Activated CD4-positive, alpha-beta T cell treated with anti-CD3 and anti-CD28 coated beads for 1 hour (primary cell): ENCODE measurements around the gene KCNS3.

ENCODE experiments used
- DNase-seq: peaks from one replicate; pipeline ENCODE4 v3.0.0-alpha.2; 2020

The KCNS3 gene

DNA sequence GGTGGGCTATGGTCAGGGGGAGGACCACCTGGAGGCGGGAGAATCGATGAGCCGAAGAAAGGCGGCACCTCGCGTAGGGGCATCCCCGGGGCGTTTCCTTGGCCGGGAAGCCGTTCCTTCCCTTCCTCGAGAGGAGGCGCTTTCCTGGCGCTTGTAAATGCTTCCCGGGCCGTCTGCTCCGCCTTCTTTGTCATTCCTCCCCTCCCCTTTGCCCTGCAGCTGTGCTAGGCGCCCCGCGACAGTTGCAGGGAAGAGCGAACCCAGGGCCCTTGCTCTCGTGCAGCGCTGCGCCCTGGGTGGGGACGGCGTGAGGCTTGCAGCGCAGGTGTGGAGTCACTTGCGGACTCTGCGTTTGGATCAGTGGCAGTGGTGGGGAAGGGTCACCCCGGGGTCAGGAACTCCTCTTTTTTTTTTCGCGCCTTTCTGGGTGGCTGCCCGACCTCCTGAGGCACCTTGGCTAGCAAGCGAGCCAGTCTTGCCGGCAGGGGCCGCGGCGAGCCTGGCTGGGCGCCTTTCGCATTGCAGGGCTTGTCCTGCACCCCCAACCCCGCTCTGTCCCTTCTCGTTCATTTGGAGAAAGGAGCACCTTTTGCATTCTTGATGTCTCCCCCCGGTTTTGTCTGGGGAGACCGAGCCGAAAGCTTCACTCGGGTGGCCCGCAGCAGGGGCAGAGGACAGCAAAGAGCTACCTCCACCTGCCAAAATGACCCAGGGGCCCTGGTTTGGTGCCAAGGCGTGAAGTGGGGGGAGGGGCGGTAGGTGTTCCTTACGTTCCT lies 858 bp downstream of the KCNS3 start:
- DNase-seq, result no peak

DNA sequence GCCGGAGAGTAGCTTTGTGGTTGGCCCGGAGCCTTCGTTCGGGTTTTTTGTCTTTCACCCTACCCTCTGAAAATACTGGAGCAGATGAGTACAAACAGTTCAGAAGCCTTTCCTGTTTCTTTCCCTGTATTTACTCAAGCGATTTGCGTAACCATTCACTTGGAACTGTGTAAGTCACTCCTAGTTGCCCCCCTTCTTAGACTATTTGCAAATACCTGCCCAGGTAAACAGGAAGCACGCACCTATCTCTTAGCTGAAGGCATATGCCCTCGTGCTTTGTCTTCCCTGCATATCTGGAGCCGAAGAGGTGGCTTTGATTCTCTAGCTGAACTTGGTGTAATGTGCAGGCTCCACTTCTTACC lies 1.4 kb downstream of the KCNS3 start:
- no peak for DNase-seq

DNA sequence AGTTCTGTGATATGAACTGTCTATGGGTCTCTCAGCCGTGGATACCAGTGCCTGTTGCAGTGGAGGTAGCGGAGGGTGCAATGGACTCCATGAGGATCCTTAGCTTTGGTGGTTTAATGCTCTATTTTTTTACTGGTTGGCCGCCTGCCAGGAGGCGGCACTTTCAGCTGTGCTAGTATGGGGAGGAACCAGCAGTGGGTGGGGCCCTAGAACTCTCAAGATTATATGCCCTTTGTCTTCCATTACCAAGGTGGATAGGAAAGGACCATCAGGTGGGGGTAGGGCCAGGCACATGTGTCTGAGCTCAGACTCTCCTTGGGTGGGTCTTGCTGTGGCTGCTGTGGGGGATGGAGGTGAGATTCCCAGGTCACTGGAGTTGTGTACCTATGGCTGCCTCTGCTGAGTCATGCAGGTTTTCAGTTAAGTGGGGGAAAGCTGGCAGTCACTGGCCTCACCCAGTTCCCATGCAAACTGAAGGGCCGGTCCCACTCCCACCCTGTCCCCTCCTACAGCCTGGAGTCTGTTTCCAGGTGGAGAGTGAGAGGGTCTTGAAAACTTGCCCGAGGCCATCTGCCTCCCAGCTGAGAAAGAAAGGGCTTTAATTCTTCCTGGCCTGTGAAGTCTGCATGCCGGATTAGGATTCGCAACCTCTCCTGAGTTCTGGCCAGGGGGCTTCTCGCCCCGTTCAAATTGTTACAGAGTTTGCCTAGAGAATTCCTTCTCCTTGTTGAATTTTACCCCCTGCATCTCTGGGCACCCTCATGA lies 14.5 kb downstream of the KCNS3 start:
- DNase-seq, result no peak

DNA sequence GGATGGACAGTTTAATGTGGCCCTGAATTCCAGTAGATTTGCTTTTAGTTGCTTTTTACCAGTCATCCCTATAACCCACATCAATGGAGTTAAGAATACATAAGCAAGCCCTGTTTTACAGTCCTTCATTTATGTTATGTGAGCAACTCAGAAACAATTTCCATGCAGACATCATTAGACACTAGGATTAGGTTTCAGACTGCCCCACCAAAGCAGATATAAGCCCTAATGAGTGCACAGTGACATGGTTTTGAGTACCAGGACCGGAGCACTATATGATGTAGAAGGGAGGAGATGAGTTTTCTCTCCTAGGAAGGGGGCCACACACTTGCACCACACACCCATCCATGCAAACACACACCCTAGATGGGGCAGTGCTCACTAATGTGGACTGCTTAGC lies 15.5 kb downstream of the KCNS3 start:
- no peak for DNase-seq

DNA sequence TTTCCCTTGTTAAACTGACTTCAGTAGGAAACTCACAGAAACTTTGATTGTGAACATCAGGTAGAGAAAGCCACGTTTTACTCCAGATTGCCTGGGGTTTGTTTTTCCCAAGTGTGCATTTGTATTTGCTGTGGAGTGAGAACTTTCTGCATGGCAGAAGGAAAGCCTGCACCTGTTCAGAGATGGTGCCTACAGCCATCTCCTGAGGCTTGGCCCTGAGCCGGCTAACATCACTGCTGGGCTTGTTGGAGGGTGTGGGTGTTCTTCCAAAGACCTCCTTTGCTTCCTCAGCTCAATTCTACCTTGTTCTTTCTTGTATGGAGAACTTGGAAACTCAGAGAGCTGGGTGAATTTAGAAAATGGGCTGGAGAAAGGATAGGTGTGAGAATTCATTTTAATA lies 16.1 kb downstream of the KCNS3 start:
- no peak for DNase-seq

DNA sequence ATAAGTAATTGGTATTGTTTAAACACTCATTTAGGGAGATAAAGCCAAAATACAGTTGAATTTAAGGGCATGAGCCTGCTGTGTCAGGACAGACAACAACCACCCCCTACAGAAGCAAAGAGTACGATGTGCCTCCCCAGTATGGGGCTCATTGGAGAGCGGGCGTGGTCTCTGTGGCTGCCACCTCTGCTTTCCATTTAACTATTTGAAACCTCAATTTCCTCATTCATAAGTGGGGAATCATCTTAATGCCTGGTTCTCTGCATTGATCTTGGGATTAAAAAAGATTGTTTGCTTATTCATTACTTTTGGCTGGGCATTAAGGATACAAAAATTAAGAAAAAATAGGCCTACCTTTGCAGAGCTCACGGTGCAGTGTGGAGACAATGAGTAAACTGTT lies 21.4 kb downstream of the KCNS3 start:
- DNase-seq, result no peak

DNA sequence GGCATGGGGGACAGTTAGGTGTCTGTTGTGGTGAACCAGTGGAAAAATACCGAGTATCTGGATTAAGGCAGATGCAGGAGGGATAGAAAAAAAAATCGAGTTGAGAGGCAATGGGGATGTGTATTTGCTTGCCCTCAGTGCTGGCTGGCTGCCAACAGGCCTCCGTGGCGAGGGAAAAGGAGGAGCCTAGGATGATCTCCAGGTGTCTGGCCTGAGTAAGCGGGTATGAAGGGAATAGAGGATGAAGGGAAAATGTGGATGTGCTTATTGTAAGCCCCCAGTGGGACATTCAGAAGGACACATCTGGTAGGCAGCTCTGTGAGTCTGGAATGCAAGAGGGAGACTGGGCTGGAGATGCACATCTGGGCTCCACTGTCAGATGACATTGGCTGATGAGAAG lies 22.8 kb downstream of the KCNS3 start:
- DNase-seq, result no peak

DNA sequence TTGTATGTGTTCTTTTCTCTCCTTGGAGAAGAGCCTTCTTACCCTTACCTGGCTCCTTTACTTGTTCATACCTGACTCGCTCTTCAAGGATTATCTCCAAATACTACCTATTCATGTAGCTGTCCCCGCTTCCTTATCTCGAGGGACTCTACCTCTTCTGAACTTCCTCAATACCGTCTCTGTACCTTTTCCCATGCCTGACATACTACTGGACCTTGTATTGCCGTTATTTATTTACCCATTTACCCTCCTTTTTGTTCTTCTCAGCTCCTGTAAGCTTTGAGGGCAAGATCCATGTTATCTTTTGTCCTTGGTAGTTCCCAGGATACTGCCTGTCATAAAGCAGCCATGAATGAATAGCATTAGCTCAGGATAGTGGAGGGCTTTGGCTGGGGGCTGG lies 32.5 kb downstream of the KCNS3 start:
- DNase-seq, result no peak

DNA sequence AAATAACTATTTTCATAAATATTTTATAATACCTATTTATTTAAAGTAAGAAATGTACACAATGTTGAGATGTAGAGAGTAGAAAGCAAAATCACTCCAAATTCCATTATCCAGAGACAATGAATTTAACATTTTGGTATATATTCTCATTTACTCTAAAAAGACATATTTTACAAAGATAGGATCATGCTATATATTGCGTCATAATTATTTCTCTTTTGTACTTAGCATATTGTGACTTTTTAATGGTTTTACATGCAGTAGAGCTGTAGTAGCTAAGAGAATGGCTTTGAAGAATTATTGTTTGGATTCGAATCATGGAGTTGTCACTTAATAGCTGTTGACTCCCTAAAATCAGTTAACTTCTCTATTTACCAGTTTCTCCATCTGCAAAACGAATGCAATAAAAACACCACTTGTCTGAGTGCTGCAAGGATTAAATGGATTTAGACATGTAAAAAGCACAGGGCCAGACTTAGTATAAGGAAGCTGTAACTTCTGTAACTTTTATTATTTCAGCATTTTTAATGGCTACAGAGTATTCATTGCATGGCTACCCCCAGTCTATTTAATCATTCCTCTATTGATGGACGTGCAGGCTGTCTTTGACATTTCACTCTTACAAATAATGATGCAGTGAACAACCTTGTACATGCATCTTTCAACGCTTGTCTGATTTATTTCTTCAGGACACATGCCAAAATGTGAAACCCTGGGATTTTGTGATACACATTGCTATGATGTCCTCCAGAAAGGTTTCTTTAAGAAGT lies 33.2 kb downstream of the KCNS3 start:
- DNase-seq, result no peak

DNA sequence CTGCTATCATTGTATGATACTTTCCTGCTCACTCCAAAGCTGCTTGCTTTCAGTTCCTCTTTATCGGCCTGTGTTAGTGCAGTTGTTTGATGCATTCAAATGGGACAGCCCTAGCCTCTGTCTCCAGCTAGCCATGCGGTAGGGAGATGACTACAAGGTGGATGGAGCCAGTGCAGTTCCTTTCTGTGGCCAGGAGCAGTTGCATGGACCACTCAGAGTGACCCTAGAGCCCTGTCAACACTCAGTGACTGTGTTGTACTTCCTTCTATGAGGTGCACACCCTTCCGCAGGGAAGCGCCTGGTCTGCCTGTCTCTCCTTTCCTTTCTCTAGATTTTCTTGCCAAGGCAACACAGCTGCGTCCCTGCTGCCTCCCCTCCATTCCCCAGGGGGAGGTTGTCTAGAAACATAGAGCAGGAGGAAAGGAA lies 33.8 kb downstream of the KCNS3 start:
- no peak for DNase-seq

DNA sequence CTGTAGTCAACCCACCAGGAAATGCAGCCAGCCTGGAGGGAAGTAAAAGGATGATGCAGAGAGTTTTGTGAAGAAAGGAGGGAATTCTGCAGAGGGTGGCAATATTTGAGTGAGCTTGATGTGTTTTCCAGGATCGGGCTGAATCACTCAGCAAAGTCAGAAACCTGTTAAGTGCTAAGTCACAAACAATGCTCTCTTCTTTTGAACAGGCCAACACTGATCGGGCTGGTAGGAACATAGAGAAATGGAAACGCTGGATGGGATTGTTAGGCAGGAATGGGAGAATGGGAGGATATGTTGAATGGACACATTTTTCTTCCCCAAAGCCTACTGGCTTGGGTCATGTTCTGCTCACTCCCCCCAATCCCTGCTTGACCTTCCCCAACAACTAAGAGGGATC lies 36.6 kb downstream of the KCNS3 start:
- DNase-seq, result no peak

DNA sequence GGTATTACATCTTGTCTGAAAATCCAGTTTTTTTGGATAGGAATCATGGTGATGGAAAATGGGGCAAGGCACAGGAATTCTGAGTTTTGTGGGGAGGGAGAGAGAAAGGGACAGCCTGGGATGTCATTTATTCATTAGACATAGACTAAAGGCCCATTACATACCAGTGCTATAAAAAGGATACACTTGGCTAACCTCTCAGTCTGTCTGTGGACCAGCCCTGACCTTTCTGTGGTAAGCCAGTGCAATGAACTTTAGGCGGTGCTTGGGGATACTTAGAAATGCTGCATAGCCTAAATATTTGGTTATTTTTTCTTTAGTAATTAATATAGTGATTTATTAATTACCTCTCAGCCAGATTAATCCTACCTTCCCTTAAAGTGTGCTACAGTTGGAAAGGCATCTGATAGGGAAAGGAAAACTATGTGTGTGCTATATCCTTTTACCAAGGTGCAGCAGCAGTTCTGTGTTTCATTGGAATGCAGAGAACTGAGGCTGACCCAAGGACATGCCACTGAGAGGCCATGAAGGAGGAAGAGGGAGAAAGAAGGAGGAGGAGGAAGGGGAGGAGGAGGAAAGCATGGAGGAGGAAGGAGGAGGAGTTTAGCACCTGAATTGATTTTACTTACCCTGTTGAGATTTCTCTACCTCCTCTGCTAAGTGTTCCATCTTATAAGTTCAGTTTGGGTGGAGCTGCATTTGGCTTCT lies 37.5 kb downstream of the KCNS3 start:
- no peak for DNase-seq

DNA sequence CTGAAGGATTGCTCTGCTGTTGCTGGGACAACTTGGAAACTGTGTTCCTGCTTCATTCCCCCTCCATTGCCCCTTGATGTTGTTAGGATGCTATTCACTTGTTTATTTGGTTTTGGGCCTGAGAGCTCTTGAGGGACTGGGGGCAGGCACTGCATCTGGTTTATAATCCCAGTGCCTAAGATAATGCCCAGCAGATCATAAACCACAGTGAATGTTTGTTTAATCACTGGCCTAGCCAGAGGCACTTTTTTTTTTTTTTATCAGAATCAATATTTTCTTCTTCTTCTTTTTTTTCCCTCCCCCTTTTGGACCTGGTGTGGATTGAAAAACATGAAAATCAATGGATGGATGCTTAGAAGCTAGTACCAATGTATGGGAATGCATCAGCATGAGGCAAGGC lies 38.1 kb downstream of the KCNS3 start:
- no peak for DNase-seq

DNA sequence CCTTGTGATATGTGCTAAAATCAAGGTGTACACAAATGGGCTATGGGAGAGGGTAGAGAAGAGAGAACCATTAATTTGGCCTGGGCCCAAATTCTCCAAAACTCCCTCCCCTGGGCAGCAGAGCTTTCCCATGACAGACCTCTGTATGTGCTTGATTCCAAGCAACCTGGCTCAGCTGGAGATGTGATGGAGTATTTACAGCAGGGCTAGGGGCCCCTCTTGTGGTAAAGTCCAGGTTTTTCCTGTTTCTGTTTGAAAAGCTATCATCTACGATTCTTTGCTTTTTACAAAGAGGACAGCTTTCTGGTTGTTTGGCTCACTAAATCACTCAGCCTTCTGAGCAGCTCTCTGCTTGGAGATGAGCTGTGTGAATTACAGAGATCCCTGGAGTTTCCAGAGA lies 40.3 kb downstream of the KCNS3 start:
- no peak for DNase-seq

DNA sequence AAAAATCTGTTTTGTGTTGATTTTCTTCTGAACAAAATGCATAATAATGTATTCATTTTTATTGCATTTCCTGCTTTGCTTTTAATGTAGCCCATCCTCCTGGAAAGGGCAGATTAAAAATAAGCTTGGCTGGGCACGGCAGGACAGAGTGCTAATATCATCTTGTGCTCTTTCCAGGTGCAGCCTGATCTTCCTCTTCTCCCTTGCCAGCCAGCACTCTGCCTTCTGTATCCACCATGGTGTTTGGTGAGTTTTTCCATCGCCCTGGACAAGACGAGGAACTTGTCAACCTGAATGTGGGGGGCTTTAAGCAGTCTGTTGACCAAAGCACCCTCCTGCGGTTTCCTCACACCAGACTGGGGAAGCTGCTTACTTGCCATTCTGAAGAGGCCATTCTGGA lies 52.3 kb downstream of the KCNS3 start:
- no peak for DNase-seq

DNA sequence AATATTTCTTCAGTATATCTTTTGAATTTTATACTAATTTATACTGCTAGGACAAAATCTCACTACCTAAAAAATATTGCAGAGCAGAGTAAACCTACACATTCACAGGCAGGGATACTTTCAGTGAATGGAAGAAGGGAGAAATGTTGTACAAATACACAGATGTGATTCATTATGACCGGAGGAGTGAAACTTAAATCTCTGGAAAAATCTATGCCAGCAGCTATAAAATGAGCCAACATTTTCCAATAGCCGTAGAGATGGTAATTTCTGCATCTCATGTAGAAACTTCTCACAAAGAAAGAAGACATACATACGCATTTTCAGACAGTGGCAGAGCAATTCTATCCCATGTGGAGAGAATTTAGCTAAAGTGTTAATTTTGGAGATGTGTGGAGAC lies 54.8 kb downstream of the KCNS3 start:
- no peak for DNase-seq

DNA sequence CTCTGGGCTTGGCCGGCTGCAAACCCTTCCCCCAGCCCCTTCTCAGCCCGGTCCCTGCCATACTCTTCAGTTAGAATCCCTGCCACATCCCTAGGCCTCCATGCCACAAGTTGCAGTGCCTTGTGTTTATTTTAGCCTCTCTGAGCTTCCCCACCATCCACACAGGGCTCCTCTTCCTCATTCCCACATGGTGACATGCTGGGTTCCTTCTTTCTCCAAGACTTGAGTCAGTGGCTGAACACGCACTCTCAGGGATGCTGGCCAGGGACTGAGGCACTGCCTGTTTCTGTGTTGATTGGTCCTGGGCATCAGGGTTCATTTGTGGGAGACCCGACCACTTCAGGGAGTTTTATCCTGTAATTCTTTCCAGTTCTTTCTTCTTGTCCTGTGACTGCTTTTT lies 56.3 kb downstream of the KCNS3 start:
- DNase-seq, result no peak

DNA sequence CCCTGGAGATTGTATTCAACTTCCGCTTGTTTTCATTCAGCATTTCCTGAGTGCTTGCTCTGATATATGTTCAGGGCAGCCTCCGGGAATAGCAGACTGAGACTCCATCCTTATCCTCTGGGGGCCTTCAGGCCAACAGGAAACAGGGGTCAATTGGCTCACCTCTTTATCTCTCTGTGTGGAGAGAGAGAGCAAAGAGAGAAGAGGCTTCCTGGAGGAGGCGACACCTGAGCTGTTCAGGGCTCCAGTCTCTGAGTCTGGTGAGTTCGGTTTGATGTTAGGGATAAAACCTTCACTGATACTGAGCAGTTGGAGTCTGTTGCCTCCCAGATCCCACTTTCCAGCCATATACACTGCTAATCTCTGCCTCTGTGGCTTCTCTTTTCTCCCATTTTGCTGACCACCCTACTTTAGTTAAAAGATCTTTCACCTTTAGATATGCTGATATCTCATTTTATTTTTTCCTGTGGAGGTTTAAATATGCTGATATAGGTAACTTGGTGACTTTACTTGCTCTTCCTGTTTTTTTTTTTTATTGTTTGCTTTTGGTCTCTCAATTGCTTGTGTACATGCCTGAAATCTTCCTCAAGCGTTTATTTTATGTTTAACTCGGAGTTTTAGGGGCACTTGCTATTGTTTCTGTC lies 56.9 kb downstream of the KCNS3 start:
- DNase-seq, result no peak

DNA sequence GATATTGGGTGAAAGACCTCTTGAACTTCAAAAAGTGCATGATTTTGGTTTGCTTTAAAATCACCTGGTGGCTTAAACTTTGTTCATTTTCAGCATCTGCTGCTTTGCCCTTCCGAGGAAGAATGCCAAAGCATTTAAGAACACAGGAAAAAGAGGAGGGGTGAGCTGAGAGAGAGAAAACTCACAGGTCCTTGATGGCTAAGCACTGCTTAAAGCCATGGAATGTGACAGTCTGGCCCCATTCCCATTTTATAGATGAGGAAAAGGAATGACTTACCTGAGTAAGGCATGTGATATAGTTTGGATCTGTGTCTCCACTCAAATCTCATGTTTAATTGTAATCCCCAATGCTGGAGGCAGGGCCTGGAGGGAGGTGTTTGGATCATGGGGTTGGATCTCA lies 58.1 kb downstream of the KCNS3 start:
- DNase-seq, result no peak

DNA sequence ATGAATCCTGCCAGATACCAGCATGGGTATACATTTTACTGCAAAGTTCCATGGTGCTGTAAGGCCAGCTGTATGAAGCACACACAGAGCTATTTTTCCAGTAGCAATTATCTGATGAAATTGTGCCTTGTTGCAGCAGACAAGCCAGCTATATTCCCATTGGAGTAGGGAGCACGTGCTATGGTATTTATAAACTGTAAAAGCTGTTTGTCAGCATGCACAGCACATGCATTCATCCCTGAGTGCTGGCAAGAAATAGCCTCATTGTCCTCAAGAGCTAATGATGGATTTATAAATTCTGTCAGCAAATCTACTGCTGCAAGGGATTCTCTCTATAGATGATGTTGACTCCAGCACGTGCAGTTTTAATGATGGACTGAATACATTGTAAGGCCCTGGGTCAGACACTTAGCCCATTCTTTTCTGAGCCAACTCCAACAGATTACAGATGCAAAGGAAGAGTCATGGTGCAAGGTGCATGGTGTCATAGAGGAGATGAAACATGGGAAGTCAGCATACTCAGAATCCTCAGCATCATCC lies 61.7 kb downstream of the KCNS3 start:
- DNase-seq, result no peak

DNA sequence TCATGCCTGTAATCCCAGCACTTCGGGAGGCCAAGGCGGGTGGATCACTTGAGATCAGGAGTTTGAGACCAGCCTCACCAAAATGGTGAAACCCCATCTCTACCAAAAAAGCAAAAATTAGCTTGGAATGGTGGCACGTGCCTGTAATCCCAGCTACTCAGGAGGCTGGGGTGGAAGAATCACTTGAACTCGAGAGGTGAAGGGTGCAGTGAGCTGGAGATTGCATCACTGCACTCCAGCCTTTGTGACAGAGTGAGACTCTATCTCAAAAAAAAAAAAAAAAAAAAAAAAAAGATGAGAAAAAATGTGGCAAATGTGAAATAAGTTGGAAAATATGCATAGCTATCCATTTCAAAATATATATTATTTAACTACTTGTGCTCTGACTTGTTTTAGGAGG lies 65.0 kb downstream of the KCNS3 start:
- DNase-seq, result no peak

DNA sequence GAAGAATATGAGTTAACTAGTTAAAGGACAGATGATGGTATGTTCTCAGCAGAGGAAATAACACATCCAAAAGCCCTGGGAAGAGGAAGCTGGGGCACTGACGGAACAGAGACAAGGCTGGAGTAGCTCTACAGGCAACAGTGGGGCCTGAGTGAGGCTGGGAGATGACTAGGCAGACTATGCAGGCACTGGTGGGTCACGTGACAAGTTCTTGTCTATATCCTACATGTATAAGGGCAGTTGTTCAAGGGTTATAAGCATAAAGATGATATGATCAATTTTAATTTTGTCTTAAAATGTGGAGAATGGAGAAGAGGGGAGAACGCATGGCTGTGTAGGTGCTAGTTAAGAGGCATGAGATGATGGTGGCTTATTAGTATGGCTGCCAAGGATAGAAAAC lies 68.6 kb downstream of the KCNS3 start:
- no peak for DNase-seq

DNA sequence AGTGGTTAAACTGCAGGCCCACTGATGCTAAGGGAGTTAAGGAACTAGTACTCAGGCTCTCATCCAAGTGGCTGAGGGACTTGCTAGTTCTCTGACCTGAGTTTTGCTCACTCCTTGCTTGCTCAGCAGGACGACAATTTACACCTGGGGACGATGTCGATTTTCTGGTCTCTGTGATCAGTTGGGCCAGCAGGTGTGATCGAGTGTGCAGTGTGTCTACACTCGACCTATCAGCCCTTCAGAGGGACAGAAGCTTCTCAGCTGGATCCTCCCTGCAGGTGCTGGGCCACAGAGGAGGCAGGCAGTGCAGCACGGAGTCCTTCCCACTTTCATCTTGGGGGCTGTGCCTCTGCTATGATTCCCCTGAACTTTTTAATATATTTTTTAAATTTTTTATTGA lies 71.5 kb downstream of the KCNS3 start:
- DNase-seq, result no peak
